Measurements from ENCODE around the gene PRDM11. TPM values are rescaled to one million over a fixed set of nuclear protein-coding genes. Genes with fewer than 3 reads are reported as not detected.

The PRDM11 gene
- total RNA-seq, 4 donors from 2014 or later, result 29.5 to 43.2 (median 33.5) TPM

DNA sequence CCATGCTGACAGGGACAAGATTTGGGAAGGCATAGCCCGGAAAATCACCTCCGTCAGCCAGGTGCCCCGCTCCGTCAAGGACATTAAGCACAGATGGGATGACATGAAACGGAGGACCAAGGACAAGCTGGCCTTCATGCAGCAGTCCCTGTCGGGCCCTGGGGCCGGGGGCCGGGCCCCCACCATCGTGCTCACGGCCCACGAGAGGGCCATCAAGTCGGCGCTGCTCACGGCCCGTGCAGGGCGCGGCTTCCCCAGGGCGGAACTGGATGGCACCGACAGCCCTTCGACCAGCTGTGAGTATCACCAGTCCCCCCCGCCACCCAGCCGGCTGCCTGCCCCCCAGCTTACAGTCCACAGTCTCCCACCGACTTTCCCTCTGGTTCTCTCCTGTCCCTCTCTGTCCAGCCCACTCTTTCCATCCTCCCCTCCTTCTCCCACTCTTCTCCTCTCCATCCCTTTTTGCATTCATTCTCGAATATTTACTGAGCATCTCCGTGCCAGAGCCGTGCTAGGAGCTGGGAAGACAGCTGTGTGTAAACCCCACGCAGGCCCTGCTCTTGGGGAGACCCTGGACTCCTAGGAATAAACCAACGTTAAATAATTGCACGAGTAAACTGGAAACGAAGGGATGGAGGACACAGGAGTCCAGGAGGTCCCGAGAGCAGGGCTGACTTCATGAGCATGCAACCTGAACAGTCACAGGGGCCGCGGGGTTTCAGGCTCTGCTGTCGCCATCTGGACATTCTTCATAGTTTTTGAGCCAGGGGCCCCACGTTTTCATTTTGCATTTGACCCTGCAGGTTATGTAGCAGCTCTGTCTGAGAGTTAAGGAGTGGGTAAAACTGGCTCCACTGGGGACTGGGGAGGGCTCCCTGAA lies 62.8 kb downstream of the PRDM11 start:
- H3K4me3 ChIP-seq, result peak overlapping the region; percentile 22 to 43 (median 31)
- intact Hi-C loops (cut with DNase I), result no loop called here
- TF ChIP-seq EP300 (IDR thresholded peaks at IDR 0.05), result no peak
- no peak for TF ChIP-seq POLR2A (IDR thresholded peaks at IDR 0.05; ENCODE audit: low read depth)
- TF ChIP-seq, protein P1, sequence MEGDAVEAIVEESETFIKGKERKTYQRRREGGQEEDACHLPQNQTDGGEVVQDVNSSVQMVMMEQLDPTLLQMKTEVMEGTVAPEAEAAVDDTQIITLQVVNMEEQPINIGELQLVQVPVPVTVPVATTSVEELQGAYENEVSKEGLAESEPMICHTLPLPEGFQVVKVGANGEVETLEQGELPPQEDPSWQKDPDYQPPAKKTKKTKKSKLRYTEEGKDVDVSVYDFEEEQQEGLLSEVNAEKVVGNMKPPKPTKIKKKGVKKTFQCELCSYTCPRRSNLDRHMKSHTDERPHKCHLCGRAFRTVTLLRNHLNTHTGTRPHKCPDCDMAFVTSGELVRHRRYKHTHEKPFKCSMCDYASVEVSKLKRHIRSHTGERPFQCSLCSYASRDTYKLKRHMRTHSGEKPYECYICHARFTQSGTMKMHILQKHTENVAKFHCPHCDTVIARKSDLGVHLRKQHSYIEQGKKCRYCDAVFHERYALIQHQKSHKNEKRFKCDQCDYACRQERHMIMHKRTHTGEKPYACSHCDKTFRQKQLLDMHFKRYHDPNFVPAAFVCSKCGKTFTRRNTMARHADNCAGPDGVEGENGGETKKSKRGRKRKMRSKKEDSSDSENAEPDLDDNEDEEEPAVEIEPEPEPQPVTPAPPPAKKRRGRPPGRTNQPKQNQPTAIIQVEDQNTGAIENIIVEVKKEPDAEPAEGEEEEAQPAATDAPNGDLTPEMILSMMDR (IDR thresholded peaks at IDR 0.05), result no peak
- no peak for TF ChIP-seq POLR2AphosphoS5 (IDR thresholded peaks at IDR 0.05)
- H3K27ac ChIP-seq (replicated peaks in 1 of 4), result peak overlapping the region; percentile 83 to 95 (median 89)
- H3K27me3 ChIP-seq, result no peaks in the 10 kb centered on the region
- 64% methylated on average over 32 of the region's 35 CpGs for WGBS
- no peaks in the 10 kb centered on the region for H3K9me3 ChIP-seq
- no peak for DNase-seq (ENCODE audit: extremely low spot score)
- H3K36me3 ChIP-seq, result peaks cover 8 to 60% (median 30%) of the 10 kb centered on the region in 4 donors
- peaks cover 37 to 67% (median 49%) of the 10 kb centered on the region in 4 donors for H3K4me1 ChIP-seq

DNA sequence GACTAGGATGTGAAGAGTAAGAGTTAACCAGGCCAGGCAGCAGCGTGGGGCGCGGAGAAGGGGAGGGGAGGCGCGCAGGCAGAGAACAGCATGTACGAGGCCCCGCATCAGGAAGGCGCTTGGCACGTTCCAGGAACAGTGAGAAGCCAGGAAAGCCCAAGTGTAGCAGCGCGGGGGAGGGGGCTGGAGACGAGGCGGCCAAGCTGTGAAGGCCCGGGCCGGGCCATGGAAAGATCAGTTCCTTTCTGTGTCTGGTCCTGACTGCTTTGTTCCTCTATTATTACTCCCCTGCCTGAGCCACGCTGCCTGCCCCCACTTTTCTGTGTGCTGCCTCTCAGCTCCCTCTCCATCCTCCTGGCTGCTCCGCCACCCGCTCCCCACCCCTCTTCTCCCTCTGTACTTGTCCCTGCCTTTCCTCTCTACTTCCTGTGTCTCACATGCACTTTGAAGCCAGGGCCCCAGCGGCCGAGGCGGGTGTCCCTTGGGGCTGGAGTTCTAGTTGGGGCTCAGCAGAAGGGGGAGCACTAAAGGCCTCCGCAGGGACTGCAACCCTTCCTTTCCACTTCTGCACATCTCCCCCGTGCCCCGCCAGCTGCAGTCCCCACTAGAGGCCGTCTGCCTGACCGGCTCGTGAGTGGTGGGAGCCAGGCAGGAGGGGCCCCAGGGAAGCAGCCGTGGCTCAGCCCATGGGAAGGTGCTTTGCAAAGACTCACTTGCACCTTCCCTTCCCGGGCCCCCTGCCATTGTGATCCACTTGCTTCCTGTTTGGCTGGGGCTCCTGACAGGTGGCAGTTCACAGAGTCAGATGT lies 63.7 kb downstream of the PRDM11 start:
- Histone ChIP-seq H3K36me3 (peaks cover 8 to 59% (median 25%) of the 10 kb centered on the region in 4 donors), H3K9me3 (no peaks in the 10 kb centered on the region), H3K4me1 (peaks cover 37 to 66% (median 48%) of the 10 kb centered on the region in 4 donors), H3K27ac (replicated peaks in 1 of 4) (peak overlapping the region; percentile 83 to 95 (median 89)), H3K27me3 (no peaks in the 10 kb centered on the region), H3K4me3 (peak overlapping the region; percentile 22 to 43 (median 31))
- TF ChIP-seq, protein P1 (IDR thresholded peaks at IDR 0.05), result peak in 1 of 3 experiments; percentile 13
- TF ChIP-seq POLR2A (IDR thresholded peaks at IDR 0.05; ENCODE audit: low read depth) (no peak), EP300 (IDR thresholded peaks at IDR 0.05) (peak; percentile 91), POLR2AphosphoS5 (IDR thresholded peaks at IDR 0.05) (peak; percentile 87 to 89)
- 8% methylated on average over 28 of the region's 29 CpGs for WGBS
- intact Hi-C loops (cut with DNase I), result loop anchor here (5.0 kb wide), 1 partner anchor 63 kb away; the partner anchor contains the start of gene PRDM11
- peak; percentile 96 for DNase-seq (ENCODE audit: extremely low spot score)

DNA sequence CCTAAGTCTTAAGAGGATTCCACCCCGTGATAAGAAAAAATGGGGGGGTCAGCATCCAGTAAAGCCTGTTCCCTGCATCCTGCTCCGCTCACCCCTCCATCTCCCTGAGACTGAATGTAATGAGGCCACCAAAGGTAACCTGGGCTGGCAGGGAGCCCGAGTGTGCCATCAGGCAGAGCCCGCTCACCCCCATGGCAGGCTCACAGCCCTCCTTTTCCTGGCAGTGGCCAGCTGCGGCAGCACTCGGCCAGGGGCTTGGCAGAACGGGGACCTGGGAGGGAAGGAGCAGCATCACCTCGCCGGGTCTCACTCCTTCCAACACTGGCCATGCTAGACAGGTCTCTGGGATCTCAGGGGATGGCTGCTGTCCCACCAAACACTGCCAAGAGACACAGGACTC lies 64.4 kb downstream of the PRDM11 start:
- intact Hi-C loops (cut with DNase I), result loop anchor here (5.0 kb wide), 1 partner anchor 64 kb away; the partner anchor contains the start of gene PRDM11
- Histone ChIP-seq H3K9me3 (no peaks in the 10 kb centered on the region), H3K4me3 (peak overlapping the region in 2 of 4 donors; percentile 29 to 33), H3K36me3 (peaks cover 5 to 52% (median 20%) of the 10 kb centered on the region in 4 donors), H3K4me1 (peaks cover 37 to 60% (median 52%) of the 10 kb centered on the region in 4 donors), H3K27ac (replicated peaks in 1 of 4) (peak overlapping the region; percentile 83 to 95 (median 89)), H3K27me3 (no peaks in the 10 kb centered on the region)
- TF ChIP-seq POLR2A (IDR thresholded peaks at IDR 0.05; ENCODE audit: low read depth), result no peak
- TF ChIP-seq EP300 (IDR thresholded peaks at IDR 0.05), result no peak
- no peak for TF ChIP-seq POLR2AphosphoS5 (IDR thresholded peaks at IDR 0.05)
- TF ChIP-seq, protein P1 (IDR thresholded peaks at IDR 0.05), result no peak
- WGBS, result 79% methylated on average over 9 of the region's 9 CpGs
- DNase-seq (ENCODE audit: extremely low spot score), result no peak

DNA sequence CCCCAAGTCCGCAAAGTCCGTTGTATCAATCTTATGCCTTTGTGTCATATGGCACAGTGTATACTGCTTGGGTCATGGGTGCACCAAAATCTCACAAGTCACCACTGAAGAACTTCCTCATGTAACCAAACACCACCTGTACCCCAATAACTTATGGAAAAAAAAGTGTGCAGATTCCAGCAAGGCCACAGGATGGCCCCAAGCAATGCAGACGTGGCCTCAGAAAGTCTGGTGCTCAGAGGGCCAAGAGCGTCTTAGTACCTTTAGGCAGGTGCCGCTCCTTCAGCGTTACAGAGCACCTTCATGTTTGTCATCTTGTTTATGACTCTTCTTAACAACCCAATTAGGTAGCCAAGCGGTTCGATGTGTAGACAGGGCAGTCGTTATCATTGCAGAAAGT lies 65.3 kb downstream of the PRDM11 start:
- Histone ChIP-seq H3K36me3 (peaks cover 5 to 43% (median 19%) of the 10 kb centered on the region in 4 donors), H3K4me1 (peaks cover 37 to 61% (median 49%) of the 10 kb centered on the region in 4 donors), H3K9me3 (no peaks in the 10 kb centered on the region), H3K27me3 (no peaks in the 10 kb centered on the region), H3K27ac (replicated peaks in 1 of 4) (peak overlapping the region in 3 of 4 donors; percentile 83 to 90 (median 88)), H3K4me3 (no peak overlapping the region)
- intact Hi-C loops (cut with DNase I), result loop anchor here (5.0 kb wide), 1 partner anchor 64 kb away; the partner anchor contains the start of gene PRDM11
- TF ChIP-seq, protein P1 (IDR thresholded peaks at IDR 0.05), result no peak
- TF ChIP-seq POLR2AphosphoS5 (IDR thresholded peaks at IDR 0.05), result no peak
- TF ChIP-seq POLR2A (IDR thresholded peaks at IDR 0.05; ENCODE audit: low read depth), result no peak
- TF ChIP-seq EP300 (IDR thresholded peaks at IDR 0.05), result no peak
- WGBS, result 91% methylated on average over 9 of the region's 9 CpGs
- DNase-seq (ENCODE audit: extremely low spot score), result no peak
